GM19193 (cell line): ENCODE results near the gene MCOLN1.

Source experiments
- POLR2A ChIP-seq: IDR thresholded peaks from 4 replicates; pipeline ENCODE4 v1.6.1; 2011; ENCODE audit not compliant: insufficient read depth, insufficient read length; ENCODE audit errors: extremely low read depth

The MCOLN1 gene

DNA sequence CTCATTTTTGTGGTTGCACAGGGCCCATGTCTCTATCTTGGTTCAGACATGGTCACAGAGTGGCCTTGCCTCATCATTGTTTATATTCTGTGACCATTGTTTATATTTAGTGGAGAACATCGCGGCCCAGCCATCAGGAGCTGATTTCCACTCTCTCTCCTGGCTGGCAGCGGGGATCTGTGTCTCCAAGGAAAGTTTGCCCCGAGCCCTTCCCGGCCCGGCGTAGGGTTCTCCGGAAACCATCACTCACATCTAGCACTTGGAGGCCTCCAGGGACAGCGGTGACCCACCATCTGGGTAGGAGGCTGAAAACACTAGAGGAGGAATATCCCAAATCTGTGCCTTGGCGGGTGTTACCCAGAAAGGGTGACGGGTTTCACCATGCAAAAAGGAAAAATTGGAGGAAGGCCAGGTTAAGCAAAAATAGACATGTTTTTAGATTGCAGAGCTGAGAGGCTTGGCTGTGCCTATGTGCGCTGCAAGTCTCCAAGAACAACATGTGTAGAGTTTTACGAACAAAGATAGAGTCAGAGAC lies 7.2 kb upstream of the MCOLN1 start:
- no peak for TF ChIP-seq POLR2A

DNA sequence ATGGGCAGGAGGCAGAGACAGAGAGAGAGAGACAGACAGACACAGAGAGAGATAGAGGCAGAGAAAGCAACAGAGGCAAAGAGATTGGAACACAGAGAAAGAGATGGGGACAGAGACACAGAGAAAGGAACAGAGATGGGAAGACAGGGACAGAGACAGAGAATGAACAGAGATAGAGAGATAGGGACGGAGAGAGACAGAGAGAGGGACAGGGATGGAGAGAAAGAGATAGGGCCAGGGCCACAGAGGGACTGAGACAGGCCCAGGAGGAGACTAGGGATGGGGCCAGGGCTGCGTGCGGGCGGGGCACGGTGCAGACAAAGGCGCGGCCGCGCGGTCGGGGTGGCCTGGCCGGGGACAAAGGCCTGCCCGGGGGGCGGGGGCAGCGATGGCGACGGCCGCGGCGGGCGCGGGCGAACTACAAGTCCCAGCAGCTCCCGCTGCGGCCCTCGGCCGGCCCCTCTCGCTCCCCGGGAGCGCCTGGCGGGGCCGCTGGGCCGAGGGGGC lies 6.7 kb upstream of the MCOLN1 start, which contains the start of gene ZNF358:
Gene ZNF358 (plus strand): TSS at position 459 of the 507 bp plus-strand sequence. CDS start 3,140 bp downstream, outside the sequence.
- no peak for TF ChIP-seq POLR2A

- no peak for TF ChIP-seq POLR2A
Measured at GRCh38 chr19:7516333-7516732, 6.1 kb upstream of the MCOLN1 start.

GRCh38 chr19:7516878-7517277 lies 5.5 kb upstream of the MCOLN1 start:
- no peak for TF ChIP-seq POLR2A

- no peak for TF ChIP-seq POLR2A
Measured at GRCh38 chr19:7519361-7520130, 2.9 kb upstream of the MCOLN1 start.

GRCh38 chr19:7520131-7521051 lies 2.0 kb upstream of the MCOLN1 start:
- TF ChIP-seq POLR2A, result no peak

- TF ChIP-seq POLR2A, result no peak
Measured at GRCh38 chr19:7521551-7522071, 813 bp upstream of the MCOLN1 start.

DNA sequence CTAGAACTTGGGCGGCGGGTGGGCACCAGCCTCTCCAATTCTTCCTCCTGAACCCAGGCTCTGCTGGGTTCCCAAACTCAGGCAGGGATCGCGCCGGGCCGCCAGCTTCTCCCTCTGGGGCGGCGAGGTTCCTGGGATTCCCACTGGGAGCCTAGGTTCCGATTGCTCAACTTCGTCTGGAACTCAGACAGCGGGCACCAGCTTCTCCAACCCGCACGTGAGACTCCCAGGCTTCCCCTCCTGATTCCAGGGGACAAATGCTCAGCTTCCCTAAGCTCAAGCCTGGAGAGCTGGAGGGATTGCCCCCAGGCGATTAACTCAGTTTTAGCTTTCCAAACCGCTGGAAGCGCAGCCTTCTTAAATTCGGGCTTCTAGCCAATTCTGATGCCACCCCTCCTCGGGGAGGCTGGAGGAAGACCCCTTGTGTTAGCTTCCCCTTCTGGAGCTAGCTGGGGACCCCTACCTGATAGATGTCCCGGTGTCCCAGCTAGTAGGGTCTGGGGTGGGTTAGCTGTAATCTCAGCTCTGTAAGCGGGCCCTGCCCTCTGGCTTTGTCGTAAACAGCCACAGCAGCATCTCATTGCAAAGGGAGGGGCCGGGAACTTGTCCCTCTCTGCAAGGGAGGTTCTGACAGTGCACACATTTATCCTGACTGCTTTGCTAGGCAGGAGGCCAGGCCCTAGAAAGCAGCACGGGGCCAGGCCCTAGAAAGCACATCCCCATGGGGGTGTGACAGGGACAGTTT lies 671 bp downstream of the MCOLN1 start:
- TF ChIP-seq POLR2A, result no peak

DNA sequence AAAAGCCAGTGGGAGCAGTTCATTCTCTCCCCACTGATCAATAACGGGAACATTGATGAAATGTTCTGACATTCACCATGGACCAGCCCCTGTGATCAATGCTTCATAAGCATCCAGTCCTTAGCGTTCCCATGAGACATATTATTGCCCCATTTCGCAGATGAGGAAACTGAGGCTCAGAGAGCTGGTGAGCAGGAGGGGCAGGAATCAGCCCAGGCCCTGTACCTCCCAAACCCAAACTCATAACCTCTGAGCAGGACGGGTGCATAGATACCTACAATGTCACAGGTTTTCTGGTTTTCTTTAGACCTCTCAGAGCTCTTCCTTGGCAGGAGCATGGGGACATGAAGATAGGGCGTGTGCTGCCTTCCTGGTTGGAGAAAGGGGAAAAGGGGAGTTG lies 2.1 kb downstream of the MCOLN1 start:
- TF ChIP-seq POLR2A, result no peak

GRCh38 chr19:7524992-7525739 lies 2.7 kb downstream of the MCOLN1 start:
- no peak for TF ChIP-seq POLR2A

DNA sequence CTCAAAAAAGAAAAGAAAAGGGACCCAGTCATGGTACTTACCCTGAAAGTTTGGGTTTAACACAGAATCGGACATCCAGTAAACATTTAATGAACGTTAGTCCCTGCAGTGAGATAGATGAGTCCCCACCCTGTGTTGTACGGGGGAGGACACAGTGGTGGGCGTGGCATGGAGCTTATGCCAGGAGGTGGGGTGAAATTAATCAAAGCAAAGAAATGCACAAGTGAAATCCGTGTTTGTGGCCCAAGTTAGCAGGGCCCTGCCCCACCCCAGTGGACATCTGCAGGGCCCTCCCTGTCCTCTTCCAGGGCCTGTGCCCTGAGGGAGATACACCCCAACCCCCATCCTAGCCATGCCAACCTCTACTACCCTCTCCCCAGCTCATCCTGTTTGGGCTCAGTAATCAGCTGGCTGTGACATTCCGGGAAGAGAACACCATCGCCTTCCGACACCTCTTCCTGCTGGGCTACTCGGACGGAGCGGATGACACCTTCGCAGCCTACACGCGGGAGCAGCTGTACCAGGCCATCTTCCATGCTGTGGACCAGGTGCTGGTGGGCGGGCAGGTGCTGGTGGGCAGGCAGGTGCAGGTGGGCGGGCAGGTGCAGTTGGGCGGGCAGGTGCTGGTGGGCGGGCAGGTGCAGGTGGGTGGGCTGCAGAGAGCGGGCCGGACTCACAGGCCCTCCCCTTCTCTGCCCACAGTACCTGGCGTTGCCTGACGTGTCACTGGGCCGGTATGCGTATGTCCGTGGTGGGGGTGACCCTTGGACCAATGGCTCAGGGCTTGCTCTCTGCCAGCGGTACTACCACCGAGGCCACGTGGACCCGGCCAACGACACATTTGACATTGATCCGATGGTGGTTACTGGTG lies 3.9 kb downstream of the MCOLN1 start:
- TF ChIP-seq POLR2A, result no peak

DNA sequence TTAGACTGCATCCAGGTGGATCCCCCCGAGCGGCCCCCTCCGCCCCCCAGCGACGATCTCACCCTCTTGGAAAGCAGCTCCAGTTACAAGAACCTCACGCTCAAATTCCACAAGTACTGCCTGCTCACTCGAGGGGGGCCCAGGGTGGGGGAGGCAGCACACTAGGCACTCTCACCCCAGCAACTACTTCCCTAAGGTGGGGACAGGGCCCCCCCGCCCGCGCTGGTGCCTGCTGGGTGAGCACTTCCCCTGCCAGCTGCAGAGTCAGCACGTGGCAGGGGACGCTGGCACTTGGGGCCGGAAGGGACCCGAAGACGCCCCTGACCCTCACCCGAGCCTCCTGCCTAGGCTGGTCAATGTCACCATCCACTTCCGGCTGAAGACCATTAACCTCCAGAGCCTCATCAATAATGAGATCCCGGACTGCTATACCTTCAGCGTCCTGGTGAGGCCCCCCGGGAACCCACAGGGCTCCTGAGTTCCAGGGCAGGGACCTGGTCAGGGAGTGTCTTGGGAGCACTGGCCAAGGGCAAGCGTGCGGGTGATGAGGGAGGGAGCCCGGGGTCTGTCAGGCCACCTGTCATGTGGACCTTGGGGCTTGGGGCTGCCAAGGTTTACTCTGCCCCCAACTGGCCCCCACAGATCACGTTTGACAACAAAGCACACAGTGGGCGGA lies 5.2 kb downstream of the MCOLN1 start:
- TF ChIP-seq POLR2A, result no peak
